NB4 (cell line): ENCODE measurements around the gene PRKD2.

ENCODE experiments used
- CTCF ChIP-seq: IDR thresholded peaks from one replicate; pipeline ENCODE4 v1.5.1; 2012; ENCODE audit warnings: low read depth, low read length
- MAX ChIP-seq: IDR thresholded peaks from 2 replicates; pipeline ENCODE4 v1.6.1; 2011; ENCODE audit warnings: low read depth, low read length
- MYC ChIP-seq: IDR thresholded peaks from 2 replicates; pipeline ENCODE4 v1.6.1; 2011; ENCODE audit warnings: low read depth, low read length
- POLR2A ChIP-seq: IDR thresholded peaks from 2 replicates; pipeline ENCODE4 v1.6.1; 2011; ENCODE audit warnings: mild to moderate bottlenecking; ENCODE audit not compliant: insufficient read length; ENCODE audit errors: extremely low read depth

DNA sequence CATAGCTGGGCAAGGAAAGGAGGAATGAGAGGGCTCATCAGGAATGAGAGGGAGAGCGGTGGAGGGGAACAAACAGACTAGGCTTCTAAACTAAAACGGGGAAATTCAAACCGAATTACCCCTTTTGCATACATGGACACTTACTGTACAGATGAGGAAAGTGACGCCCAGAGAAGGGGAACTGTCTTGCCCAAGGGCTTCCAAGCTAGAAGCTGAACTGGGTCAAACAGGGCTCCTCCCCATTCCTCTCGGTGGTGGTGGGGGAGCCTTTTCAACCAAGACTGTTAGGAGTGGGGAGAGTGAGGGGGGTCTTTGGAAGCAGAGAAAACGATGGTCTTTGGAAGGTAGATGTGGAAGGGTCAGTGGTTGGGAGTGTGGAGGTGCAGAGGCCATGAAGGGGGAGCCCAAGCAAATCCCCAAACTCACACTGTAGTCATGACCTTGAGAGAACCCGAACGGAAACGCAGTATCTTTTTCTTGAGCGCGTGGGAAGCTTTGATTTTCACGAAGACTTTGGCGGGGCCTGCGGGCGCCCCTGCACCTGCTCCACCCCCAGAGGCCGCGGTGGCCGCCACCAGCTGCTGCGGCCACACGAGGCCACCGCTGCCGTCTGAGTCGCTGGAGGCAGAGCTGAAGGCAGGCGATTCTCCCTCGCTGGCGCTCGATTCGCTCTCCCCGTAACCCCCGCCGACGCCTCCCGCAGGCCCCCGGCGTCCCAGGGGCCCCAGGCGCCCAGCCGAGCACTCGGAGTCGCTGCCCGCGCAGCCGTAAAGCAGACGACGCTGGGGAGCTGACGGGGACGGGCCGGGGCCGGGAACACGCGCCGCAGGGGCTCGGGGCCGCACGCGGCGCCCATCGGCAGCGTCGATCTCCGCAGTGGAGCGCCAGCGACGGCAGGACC is 68.6 kb downstream of the PRKD2 start:
- TF ChIP-seq POLR2A (no peak), CTCF (no peak), MAX (no peak), MYC (no peak)
